ENCODE data around the gene ARHGAP30.

DNA sequence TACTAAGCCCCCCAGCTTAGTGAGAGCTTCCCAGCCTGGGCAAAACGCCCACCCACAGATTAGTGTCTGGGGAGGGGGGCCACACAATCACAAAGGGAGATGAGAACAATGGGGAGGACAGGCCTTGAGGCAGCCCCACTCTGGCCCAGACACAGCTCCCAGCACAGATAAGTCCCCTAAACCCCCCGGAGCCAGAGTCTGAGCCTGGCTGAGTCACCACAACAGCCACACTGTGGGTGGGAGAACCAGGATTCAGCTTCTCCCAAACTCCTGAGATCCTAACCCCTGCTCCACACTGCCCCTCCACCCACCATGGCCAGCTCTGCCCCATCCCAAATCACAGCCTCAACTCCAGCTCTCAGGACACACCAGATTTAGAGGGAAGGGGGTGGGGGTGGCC lies 15.5 kb upstream of the ARHGAP30 start:
- TF ChIP-seq RFX5 (IDR thresholded peaks at IDR 0.05; ENCODE audit: low read length) (no peak), RCOR1 (IDR thresholded peaks at IDR 0.05; ENCODE audit: low read length) (no peak), TAF1 (IDR thresholded peaks at IDR 0.05; ENCODE audit: borderline replicate concordance, low read depth, low read length) (no peak), EP300 (IDR thresholded peaks at IDR 0.05; ENCODE audit: borderline replicate concordance in 1 of 2, low read depth in 1 of 2, low read length in 1 of 2) (no peak), EZH2phosphoT487 (IDR thresholded peaks at IDR 0.05; ENCODE audit: borderline replicate concordance, low read depth) (no peak)
- TF ChIP-seq, protein P1, sequence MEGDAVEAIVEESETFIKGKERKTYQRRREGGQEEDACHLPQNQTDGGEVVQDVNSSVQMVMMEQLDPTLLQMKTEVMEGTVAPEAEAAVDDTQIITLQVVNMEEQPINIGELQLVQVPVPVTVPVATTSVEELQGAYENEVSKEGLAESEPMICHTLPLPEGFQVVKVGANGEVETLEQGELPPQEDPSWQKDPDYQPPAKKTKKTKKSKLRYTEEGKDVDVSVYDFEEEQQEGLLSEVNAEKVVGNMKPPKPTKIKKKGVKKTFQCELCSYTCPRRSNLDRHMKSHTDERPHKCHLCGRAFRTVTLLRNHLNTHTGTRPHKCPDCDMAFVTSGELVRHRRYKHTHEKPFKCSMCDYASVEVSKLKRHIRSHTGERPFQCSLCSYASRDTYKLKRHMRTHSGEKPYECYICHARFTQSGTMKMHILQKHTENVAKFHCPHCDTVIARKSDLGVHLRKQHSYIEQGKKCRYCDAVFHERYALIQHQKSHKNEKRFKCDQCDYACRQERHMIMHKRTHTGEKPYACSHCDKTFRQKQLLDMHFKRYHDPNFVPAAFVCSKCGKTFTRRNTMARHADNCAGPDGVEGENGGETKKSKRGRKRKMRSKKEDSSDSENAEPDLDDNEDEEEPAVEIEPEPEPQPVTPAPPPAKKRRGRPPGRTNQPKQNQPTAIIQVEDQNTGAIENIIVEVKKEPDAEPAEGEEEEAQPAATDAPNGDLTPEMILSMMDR (IDR thresholded peaks at IDR 0.05): no peak
- TF ChIP-seq, protein P2, sequence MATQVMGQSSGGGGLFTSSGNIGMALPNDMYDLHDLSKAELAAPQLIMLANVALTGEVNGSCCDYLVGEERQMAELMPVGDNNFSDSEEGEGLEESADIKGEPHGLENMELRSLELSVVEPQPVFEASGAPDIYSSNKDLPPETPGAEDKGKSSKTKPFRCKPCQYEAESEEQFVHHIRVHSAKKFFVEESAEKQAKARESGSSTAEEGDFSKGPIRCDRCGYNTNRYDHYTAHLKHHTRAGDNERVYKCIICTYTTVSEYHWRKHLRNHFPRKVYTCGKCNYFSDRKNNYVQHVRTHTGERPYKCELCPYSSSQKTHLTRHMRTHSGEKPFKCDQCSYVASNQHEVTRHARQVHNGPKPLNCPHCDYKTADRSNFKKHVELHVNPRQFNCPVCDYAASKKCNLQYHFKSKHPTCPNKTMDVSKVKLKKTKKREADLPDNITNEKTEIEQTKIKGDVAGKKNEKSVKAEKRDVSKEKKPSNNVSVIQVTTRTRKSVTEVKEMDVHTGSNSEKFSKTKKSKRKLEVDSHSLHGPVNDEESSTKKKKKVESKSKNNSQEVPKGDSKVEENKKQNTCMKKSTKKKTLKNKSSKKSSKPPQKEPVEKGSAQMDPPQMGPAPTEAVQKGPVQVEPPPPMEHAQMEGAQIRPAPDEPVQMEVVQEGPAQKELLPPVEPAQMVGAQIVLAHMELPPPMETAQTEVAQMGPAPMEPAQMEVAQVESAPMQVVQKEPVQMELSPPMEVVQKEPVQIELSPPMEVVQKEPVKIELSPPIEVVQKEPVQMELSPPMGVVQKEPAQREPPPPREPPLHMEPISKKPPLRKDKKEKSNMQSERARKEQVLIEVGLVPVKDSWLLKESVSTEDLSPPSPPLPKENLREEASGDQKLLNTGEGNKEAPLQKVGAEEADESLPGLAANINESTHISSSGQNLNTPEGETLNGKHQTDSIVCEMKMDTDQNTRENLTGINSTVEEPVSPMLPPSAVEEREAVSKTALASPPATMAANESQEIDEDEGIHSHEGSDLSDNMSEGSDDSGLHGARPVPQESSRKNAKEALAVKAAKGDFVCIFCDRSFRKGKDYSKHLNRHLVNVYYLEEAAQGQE (IDR thresholded peaks at IDR 0.05; ENCODE audit: low read depth, low read length): no peak

Data from SK-N-SH (cell line).